Activated B cell treated with CpG ODN at 0.5 μM for 24 hours (primary cell): Measurements from ENCODE around the gene VWA1. TPM values are rescaled to one million over a fixed set of nuclear protein-coding genes. Genes with fewer than 3 reads are reported as not detected.

ENCODE experiments used
- ATAC-seq: fragments of 200-7000 bp; cut with Tn5 transposase; one replicate; pipeline ENCODE4 v1.10.0; 2021; ENCODE audit warnings: low read depth, mild to moderate bottlenecking, moderate library complexity
- CTCF ChIA-PET: fragments of 350-600 bp; sonication (Branson Sonifier 250); formaldehyde crosslinking; loops from one replicate; lab custom pipeline; 2021; ENCODE audit warnings: antibody characterized with exemption; lab: Charles Lee
- POLR2A ChIA-PET: fragments of 350-600 bp; sonication (Branson Sonifier 250); formaldehyde crosslinking; loops from one replicate; lab custom pipeline; 2021; ENCODE audit warnings: antibody characterized with exemption; lab: Charles Lee
- DNase-seq: peaks from one replicate; pipeline ENCODE4 v3.0.0; 2022
- H3K27ac Mint-ChIP-seq: one replicate; pipeline ENCODE4 v1.8.0; 2020; ENCODE audit warnings: mixed read lengths
- H3K27me3 Mint-ChIP-seq: one replicate; pipeline ENCODE4 v1.8.0; 2021; ENCODE audit warnings: mixed read lengths
- H3K36me3 Mint-ChIP-seq: one replicate; pipeline ENCODE4 v1.8.0; 2021; ENCODE audit warnings: low read depth, mixed read lengths
- H3K4me1 Mint-ChIP-seq: one replicate; pipeline ENCODE4 v1.8.0; 2021; ENCODE audit warnings: mixed read lengths
- H3K4me3 Mint-ChIP-seq: one replicate; pipeline ENCODE4 v1.8.0; 2020; ENCODE audit warnings: mild to moderate bottlenecking, mixed read lengths
- H3K9me3 Mint-ChIP-seq: one replicate; pipeline ENCODE4 v1.8.0; 2020; ENCODE audit warnings: mixed read lengths
- intact Hi-C: fragments of 100-400 bp; cut with micrococcal nuclease; formaldehyde crosslinking; loops from one replicate; pipeline ENCODE4 v1.15.1; 2024
- total RNA-seq: library from RNA; stranded (reverse); gene quantifications from 2 replicates; pipeline ENCODE4 v1.2.3, GENCODE V29; 2022
- TF ChIP-seq, protein P1 (sequence below): fragments of 200-600 bp; IDR thresholded peaks from one replicate; pipeline ENCODE4 v1.8.0; 2022; ENCODE audit warnings: antibody characterized with exemption, mild to moderate bottlenecking

VWA1 gene
- total RNA-seq, 1 donor from 2014 or later: not detected

DNA sequence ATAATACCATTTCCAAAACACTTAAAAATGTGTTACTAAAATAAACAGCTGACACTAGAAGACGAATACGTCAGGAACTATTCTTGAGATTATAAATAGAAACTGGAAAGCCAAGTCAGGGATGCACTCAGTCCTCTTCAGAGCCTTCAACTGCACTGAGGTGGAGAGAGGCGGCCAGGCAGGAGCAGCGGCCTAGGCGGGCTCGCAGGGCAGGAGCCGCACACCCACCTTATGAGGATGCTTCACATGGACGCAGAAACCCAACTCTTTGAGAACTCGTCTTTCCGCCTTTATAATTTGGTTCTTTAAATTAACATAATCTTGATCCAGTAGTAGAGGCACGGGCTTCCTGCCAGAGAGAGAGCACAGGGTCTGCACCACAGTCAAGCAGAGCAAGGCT is 40.3 kb upstream of the VWA1 start:
- POLR2A ChIA-PET: interaction anchor here (0.7 to 5.6 kb wide), 3 partner anchors 12 to 60 kb away, joined by 5 to 116 read pairs (median 6); partner anchors contain the start of genes AURKAIP1 and MRPL20
- peaks cover 76% of the 10 kb centered on the region for H3K36me3 Mint-ChIP-seq
- no peak for DNase-seq
- H3K4me3 Mint-ChIP-seq: no peak overlapping the region
- CTCF ChIA-PET: no interaction called here
- no peaks in the 10 kb centered on the region for H3K9me3 Mint-ChIP-seq
- H3K27me3 Mint-ChIP-seq: no peaks in the 10 kb centered on the region
- no peak for ATAC-seq
- no peak overlapping the region for H3K27ac Mint-ChIP-seq
- peaks cover 37% of the 10 kb centered on the region for H3K4me1 Mint-ChIP-seq
- intact Hi-C loops: no loop called here
- TF ChIP-seq, protein P1, sequence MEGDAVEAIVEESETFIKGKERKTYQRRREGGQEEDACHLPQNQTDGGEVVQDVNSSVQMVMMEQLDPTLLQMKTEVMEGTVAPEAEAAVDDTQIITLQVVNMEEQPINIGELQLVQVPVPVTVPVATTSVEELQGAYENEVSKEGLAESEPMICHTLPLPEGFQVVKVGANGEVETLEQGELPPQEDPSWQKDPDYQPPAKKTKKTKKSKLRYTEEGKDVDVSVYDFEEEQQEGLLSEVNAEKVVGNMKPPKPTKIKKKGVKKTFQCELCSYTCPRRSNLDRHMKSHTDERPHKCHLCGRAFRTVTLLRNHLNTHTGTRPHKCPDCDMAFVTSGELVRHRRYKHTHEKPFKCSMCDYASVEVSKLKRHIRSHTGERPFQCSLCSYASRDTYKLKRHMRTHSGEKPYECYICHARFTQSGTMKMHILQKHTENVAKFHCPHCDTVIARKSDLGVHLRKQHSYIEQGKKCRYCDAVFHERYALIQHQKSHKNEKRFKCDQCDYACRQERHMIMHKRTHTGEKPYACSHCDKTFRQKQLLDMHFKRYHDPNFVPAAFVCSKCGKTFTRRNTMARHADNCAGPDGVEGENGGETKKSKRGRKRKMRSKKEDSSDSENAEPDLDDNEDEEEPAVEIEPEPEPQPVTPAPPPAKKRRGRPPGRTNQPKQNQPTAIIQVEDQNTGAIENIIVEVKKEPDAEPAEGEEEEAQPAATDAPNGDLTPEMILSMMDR: no peak

DNA sequence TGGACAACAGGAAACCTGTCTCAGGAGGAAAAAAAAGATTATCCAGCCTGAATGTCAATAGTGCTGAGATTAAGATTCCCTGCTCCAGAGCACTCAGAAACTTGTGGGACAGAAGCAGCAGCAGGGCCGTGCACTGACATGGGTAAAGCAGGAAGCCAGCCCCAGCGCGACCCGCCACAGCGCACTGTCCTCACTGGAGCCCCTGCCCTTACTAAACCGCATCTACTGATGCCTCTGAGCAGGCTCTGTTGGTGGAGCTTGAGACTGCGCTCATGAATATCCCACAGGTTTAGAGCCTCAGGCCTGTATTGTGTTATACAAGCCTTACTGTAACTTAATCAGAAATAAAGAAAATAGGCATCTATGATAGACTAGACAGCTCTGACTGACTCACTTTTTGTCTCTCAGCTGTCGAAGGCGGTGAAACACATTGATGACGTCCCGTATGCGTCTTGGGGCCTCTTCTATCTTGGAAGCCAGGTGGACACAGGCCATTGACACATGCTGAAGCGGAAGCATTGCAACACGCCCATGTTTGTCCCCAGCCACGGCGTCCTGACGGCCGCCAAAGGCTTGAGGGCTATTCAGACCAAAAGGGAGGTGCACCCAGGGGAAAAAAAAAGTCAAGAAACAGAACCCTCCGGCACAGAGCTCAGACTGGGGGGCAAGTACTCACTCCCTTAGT is 37.5 kb upstream of the VWA1 start:
- CTCF ChIA-PET: interaction anchor here (1.4 kb wide), 2 partner anchors 10 to 42 kb away, joined by 3 read pairs; no protein-coding TSS in a partner anchor
- DNase-seq (no peak), ATAC-seq (no peak)
- Mint-ChIP-seq H3K9me3 (no peaks in the 10 kb centered on the region), H3K36me3 (peaks cover 76% of the 10 kb centered on the region), H3K27me3 (no peaks in the 10 kb centered on the region), H3K4me1 (peaks cover 52% of the 10 kb centered on the region), H3K4me3 (peak overlapping the region; percentile 92), H3K27ac (peak overlapping the region; percentile 70)
- intact Hi-C loops: no loop called here
- POLR2A ChIA-PET: interaction anchor here (0.7 to 5.6 kb wide), 6 partner anchors 10 to 173 kb away, joined by 3 to 116 read pairs (median 4); partner anchors contain the start of genes AURKAIP1, MRPL20 and TAS1R3
- TF ChIP-seq, protein P1: no peak

DNA sequence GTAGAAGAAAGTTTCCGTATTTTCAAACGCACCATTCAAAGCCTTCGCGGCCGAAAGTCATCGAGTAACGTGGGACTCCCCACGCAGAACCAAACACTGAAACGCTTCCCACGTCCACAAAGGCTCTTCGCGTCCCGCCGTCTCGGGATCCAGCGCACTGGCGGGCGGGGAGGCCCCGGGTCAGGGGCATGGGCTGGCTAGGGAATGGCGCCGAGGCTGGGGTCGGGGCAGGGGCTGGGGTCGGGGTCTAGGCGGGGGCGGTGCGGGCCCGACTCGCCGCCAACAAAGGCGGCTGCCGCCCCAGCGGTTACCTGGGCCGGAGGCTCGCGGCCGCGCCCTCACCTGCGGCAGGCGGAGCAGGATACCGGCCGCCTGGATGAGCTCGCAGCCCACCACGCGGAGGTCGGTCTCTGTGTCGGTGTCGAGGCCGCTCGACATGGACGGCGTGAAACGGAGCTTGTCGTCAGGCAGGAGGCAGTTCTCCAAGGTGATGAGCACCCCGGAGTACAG is 36.8 kb upstream of the VWA1 start:
- H3K27me3 Mint-ChIP-seq: no peaks in the 10 kb centered on the region
- TF ChIP-seq, protein P1: no peak
- ChIA-PET CTCF (interaction anchor here (1.3 to 1.4 kb wide), 3 partner anchors 9 to 41 kb away, joined by 3 read pairs; no protein-coding TSS in a partner anchor), POLR2A (interaction anchor here (0.8 to 5.6 kb wide), 20 partner anchors 9 to 378 kb away, joined by 3 to 116 read pairs (median 3); partner anchors contain the start of genes ATAD3A, AURKAIP1, MRPL20 and TAS1R3)
- H3K27ac Mint-ChIP-seq: peak overlapping the region; percentile 70
- peaks cover 56% of the 10 kb centered on the region for H3K4me1 Mint-ChIP-seq
- H3K36me3 Mint-ChIP-seq: peaks cover 76% of the 10 kb centered on the region
- H3K9me3 Mint-ChIP-seq: no peaks in the 10 kb centered on the region
- no peak for DNase-seq
- no peak for ATAC-seq
- intact Hi-C loops: loop anchor here (1.0 kb wide), 4 partner anchors 9 to 90 kb away; partner anchors contain the start of genes ATAD3B, AURKAIP1, MRPL20 and PUSL1
- peak overlapping the region; percentile 92 for H3K4me3 Mint-ChIP-seq

DNA sequence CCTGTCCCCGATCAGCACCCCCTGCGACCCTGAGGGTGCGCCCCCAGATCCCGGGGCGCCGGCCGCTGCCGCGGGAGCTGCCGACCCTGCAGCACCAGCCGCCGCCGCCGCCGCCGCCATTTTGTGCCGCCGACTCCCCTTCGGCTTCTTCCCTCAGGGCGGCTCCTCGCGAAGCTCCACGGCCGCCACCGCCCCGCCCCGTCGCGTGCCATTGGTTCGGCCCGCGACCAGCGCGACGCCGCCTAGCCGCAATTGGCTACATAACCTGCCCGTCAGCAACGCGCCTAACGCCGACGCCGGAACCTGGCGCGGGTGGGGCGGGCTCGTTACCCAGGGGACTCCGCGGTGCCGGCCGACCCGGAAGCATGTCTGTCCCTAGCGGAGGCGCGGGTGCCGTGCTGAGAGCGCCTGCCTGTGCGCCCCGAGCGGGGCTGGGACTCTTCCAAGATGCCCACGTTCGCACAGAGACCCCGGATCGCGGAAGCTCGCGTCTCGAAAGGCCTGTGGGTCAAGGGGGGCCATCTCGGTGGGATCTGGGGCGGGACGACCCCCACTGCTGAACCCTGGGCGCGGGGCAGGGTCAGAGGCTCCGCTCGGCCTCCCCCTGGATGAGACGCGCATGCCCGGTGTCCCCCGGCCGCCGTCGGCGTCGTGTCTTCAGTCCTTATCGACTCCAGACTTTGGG is 36.2 kb upstream of the VWA1 start, which contains the start of gene CCNL2:
CCNL2 (minus strand) TSS at position 149 of the 685 bp plus-strand sequence; CDS start at position 120, 29 bp downstream.
- peak within 1 kb of the TSS; percentile 86 for H3K27ac Mint-ChIP-seq
- ChIA-PET POLR2A (interaction anchor here (0.8 to 5.6 kb wide), 19 partner anchors 8 to 378 kb away, joined by 3 to 116 read pairs (median 3); partner anchors contain the start of genes ATAD3A, AURKAIP1 and MRPL20), CTCF (interaction anchor here (1.3 to 1.4 kb wide), 2 partner anchors 8 to 9 kb away, joined by 3 read pairs; no protein-coding TSS in a partner anchor)
- H3K36me3 Mint-ChIP-seq: peaks cover 73% of the 10 kb centered on the region
- TF ChIP-seq, protein P1: no peak
- peaks cover 55% of the 10 kb centered on the region for H3K4me1 Mint-ChIP-seq
- H3K27me3 Mint-ChIP-seq: no peaks in the 10 kb centered on the region
- H3K4me3 Mint-ChIP-seq: peak within 1 kb of the TSS; percentile 92
- DNase-seq: peak; percentile 98
- H3K9me3 Mint-ChIP-seq: no peaks in the 10 kb centered on the region
- peak; percentile 96 for ATAC-seq
- intact Hi-C loops: loop anchor here (1.0 kb wide), 4 partner anchors 8 to 91 kb away; partner anchors contain the start of genes ATAD3B, AURKAIP1, MRPL20 and PUSL1
